Effector memory CD4-positive, alpha-beta T cell (primary cell): ENCODE data around the gene PSD2.
A peak's percentile ranks its signal among the peaks of the same experiment; 100 is the strongest.

Source experiments
- DNase-seq, 3 donors: peaks; one replicate each; pipeline ENCODE4 v3.0.0-alpha.2; 2020
- H3K27ac ChIP-seq: 2 replicates; pipeline ENCODE4 v1.7.0; 2013; ENCODE audit warnings: mild to moderate bottlenecking, low read length, moderate library complexity; ENCODE audit not compliant: insufficient read depth, poor library complexity, severe bottlenecking
- H3K27me3 ChIP-seq: replicated peaks from 2 replicates; pipeline ENCODE4 v1.7.0; 2013; ENCODE audit warnings: mild to moderate bottlenecking, low read length; ENCODE audit not compliant: insufficient read depth, control insufficient read depth, poor library complexity, severe bottlenecking
- H3K36me3 ChIP-seq: 2 replicates; pipeline ENCODE4 v1.7.0; 2013; ENCODE audit warnings: mild to moderate bottlenecking, low read length, moderate library complexity; ENCODE audit not compliant: control insufficient read depth, insufficient read depth
- H3K4me1 ChIP-seq: 2 replicates; pipeline ENCODE4 v1.7.0; 2013; ENCODE audit warnings: low read length, mild to moderate bottlenecking; ENCODE audit not compliant: control insufficient read depth, insufficient read depth, poor library complexity, severe bottlenecking
- H3K4me3 ChIP-seq: 2 replicates; pipeline ENCODE4 v1.7.0; 2013; ENCODE audit warnings: low read length, low read depth, mild to moderate bottlenecking; ENCODE audit not compliant: insufficient read depth, poor library complexity, severe bottlenecking
- H3K9me3 ChIP-seq: 2 replicates; pipeline ENCODE4 v1.7.0; 2013; ENCODE audit warnings: mild to moderate bottlenecking, low read length, moderate library complexity; ENCODE audit not compliant: control insufficient read depth

The PSD2 gene

GRCh38 chr5:139837711-139838380 lies 42.2 kb downstream of the PSD2 start:
- H3K4me1 ChIP-seq: no peaks in the 10 kb centered on the region
- no peak for DNase-seq
- peaks cover 4% of the 10 kb centered on the region for H3K27me3 ChIP-seq
- no peak overlapping the region for H3K4me3 ChIP-seq
- H3K36me3 ChIP-seq: no peaks in the 10 kb centered on the region
- H3K9me3 ChIP-seq: no peaks in the 10 kb centered on the region
- no peak overlapping the region for H3K27ac ChIP-seq

GRCh38 chr5:139838381-139839197 lies 43.0 kb downstream of the PSD2 start:
- no peaks in the 10 kb centered on the region for H3K4me1 ChIP-seq
- no peak for DNase-seq
- no peak overlapping the region for H3K4me3 ChIP-seq
- no peaks in the 10 kb centered on the region for H3K36me3 ChIP-seq
- H3K9me3 ChIP-seq: no peaks in the 10 kb centered on the region
- peaks cover 4% of the 10 kb centered on the region for H3K27me3 ChIP-seq
- H3K27ac ChIP-seq: no peak overlapping the region

- Histone ChIP-seq H3K4me3 (no peak overlapping the region), H3K27ac (no peak overlapping the region), H3K4me1 (no peaks in the 10 kb centered on the region), H3K9me3 (no peaks in the 10 kb centered on the region), H3K27me3 (peaks cover under 1% of the 10 kb centered on the region), H3K36me3 (no peaks in the 10 kb centered on the region)
- DNase-seq: no peak
Observed at GRCh38 chr5:139839232-139839815, 43.7 kb downstream of the PSD2 start.

GRCh38 chr5:139839918-139840317 lies 44.3 kb downstream of the PSD2 start:
- H3K27ac ChIP-seq: no peak overlapping the region
- H3K27me3 ChIP-seq: peaks cover 3% of the 10 kb centered on the region
- no peaks in the 10 kb centered on the region for H3K9me3 ChIP-seq
- no peak for DNase-seq
- no peaks in the 10 kb centered on the region for H3K4me1 ChIP-seq
- H3K4me3 ChIP-seq: no peak overlapping the region
- no peaks in the 10 kb centered on the region for H3K36me3 ChIP-seq

GRCh38 chr5:139841549-139841948 lies 45.9 kb downstream of the PSD2 start:
- DNase-seq: no peak
- no peaks in the 10 kb centered on the region for H3K36me3 ChIP-seq
- H3K27ac ChIP-seq: no peak overlapping the region
- H3K27me3 ChIP-seq: peaks cover 3% of the 10 kb centered on the region
- no peak overlapping the region for H3K4me3 ChIP-seq
- no peaks in the 10 kb centered on the region for H3K9me3 ChIP-seq
- H3K4me1 ChIP-seq: no peaks in the 10 kb centered on the region

- Histone ChIP-seq H3K9me3 (no peaks in the 10 kb centered on the region), H3K36me3 (no peaks in the 10 kb centered on the region), H3K4me3 (no peak overlapping the region), H3K4me1 (no peaks in the 10 kb centered on the region), H3K27me3 (peaks cover 3% of the 10 kb centered on the region), H3K27ac (no peak overlapping the region)
- no peak for DNase-seq
Observed at GRCh38 chr5:139842321-139842720, 46.7 kb downstream of the PSD2 start.

GRCh38 chr5:139843991-139844390 lies 48.4 kb downstream of the PSD2 start:
- no peak for DNase-seq
- Histone ChIP-seq H3K9me3 (no peaks in the 10 kb centered on the region), H3K36me3 (no peaks in the 10 kb centered on the region), H3K27me3 (peaks cover 3% of the 10 kb centered on the region), H3K4me1 (no peaks in the 10 kb centered on the region), H3K4me3 (no peak overlapping the region), H3K27ac (no peak overlapping the region)

GRCh38 chr5:139844472-139845145 lies 49.0 kb downstream of the PSD2 start:
- H3K4me3 ChIP-seq: no peak overlapping the region
- no peaks in the 10 kb centered on the region for H3K9me3 ChIP-seq
- H3K27me3 ChIP-seq: peaks cover 3% of the 10 kb centered on the region
- no peaks in the 10 kb centered on the region for H3K36me3 ChIP-seq
- H3K4me1 ChIP-seq: no peaks in the 10 kb centered on the region
- peak; percentile 34 to 44 (median 39) for DNase-seq
- H3K27ac ChIP-seq: no peak overlapping the region

- Histone ChIP-seq H3K4me3 (no peak overlapping the region), H3K36me3 (no peaks in the 10 kb centered on the region), H3K27me3 (peaks cover 3% of the 10 kb centered on the region), H3K9me3 (no peaks in the 10 kb centered on the region), H3K4me1 (no peaks in the 10 kb centered on the region), H3K27ac (no peak overlapping the region)
- DNase-seq: no peak
Observed at GRCh38 chr5:139845846-139846681, 50.5 kb downstream of the PSD2 start.
